Measurements from ENCODE around the gene CARMIL1. TPM values are rescaled to one million over a fixed set of nuclear protein-coding genes. Genes with fewer than 3 reads are reported as not detected.

The CARMIL1 gene
- total RNA-seq, 1 donor = 38.7 TPM

DNA sequence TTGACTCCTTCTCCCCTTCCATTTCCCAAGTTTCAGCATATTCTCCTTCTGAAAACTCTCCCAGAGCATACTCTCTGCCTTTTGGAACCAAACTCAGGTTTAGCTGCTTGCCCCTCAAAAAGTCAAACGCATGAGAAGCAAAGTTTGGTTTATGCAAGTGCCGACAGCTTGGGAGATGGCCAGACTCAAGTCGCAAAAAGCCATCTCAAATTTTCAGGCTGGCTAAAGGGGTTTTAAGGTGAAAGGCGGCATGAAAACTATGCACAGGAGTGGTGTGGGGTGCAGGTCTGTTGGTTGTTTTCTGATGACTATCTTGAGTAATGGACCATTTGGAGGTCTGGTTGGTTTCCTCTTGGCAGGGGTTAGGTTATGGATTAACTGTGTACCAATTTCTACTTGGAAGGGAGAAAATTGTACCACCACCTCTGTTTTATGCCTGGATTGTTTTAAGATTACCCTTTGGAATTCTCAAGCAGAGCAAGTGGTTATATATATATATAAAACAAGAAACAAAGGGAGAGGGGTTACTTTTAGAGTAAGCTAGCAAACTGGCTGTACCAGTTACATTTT is 320.4 kb downstream of the CARMIL1 start:
- TF ChIP-seq, protein P1, sequence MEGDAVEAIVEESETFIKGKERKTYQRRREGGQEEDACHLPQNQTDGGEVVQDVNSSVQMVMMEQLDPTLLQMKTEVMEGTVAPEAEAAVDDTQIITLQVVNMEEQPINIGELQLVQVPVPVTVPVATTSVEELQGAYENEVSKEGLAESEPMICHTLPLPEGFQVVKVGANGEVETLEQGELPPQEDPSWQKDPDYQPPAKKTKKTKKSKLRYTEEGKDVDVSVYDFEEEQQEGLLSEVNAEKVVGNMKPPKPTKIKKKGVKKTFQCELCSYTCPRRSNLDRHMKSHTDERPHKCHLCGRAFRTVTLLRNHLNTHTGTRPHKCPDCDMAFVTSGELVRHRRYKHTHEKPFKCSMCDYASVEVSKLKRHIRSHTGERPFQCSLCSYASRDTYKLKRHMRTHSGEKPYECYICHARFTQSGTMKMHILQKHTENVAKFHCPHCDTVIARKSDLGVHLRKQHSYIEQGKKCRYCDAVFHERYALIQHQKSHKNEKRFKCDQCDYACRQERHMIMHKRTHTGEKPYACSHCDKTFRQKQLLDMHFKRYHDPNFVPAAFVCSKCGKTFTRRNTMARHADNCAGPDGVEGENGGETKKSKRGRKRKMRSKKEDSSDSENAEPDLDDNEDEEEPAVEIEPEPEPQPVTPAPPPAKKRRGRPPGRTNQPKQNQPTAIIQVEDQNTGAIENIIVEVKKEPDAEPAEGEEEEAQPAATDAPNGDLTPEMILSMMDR (IDR thresholded peaks at IDR 0.05; ENCODE audit: insufficient read depth, low read length) = no peak
- H3K4me3 ChIP-seq (ENCODE audit: low read depth, low read length) = no peak overlapping the region
- DNase-seq (ENCODE audit: low read depth) = no peak

DNA sequence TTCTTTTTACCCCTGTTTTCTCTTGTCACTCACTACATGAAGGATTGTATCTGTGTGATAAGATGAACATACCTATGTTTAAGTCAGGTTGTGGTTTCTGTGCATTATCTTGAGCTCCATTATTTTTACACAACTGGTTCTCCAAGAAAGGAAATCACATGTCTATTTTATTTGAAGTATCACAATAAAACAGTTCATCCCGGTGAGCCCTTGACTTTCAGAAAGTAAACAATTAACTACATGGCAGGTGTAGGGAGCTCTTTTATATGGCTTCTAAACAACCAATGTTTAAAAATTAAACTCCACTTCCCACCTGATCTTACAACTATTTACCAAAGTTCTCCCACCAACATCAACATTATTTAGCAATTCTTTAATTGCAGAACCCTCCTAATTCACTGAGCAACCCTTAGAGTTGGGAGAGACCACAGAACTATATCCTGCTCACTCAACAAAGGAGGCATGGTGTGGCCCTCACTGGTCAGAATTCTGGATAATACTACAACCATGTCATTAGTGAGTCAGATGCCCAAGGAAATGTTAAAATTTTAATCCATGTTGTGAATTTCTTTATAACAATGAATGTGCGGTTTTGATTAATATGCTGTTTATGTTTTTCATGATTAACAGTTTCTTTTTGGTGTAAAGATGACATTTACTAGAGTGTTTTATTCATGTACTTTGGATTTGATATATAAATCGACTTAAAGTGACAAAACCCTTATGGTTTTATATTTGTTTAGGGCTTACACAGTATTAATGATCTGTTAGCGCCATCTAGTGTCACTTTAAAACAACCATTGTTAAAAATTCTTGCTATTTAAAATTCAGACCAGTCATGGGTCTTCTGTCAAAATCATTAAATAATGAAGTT is 322.9 kb downstream of the CARMIL1 start:
- H3K4me3 ChIP-seq (ENCODE audit: low read depth, low read length) = no peak overlapping the region
- peak; percentile 86 for DNase-seq (ENCODE audit: low read depth)
- TF ChIP-seq, protein P1 (IDR thresholded peaks at IDR 0.05; ENCODE audit: insufficient read depth, low read length) = peak; percentile 40

DNA sequence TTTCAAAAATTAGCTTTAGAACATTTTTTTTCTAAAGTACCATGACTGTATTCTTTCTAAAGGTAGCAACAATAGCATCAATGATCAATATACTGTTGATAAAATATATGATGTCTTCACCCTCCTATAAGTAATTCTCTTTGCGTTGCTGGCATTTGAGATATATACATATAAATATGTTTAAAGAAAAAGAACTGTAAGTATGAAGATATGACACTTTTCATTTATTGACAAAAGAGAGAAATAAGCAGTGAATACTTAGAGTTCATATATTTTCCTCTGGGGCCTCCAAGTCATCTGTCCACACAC is 323.5 kb downstream of the CARMIL1 start:
- TF ChIP-seq, protein P1 (IDR thresholded peaks at IDR 0.05; ENCODE audit: insufficient read depth, low read length) = no peak
- DNase-seq (ENCODE audit: low read depth) = no peak
- no peak overlapping the region for H3K4me3 ChIP-seq (ENCODE audit: low read depth, low read length)

DNA sequence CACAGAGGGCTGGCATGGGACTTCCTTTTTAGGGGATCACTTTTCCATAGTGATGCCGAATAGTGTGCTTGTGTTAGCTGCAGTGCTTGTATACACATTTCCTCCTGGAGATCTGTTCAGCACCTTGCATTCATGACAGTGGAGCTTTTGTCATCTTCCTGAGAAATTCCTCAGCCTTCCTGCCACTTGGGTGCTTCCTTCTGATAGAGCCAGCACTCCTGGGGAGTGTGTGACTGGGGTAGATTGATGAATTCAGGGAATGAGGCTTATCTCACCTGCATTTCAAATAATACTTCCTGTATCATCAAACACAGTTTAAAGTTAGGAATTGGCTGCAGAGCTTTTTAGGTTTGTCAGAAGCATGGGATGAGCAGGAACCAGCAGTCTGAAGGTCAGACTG is 324.1 kb downstream of the CARMIL1 start:
- no peak overlapping the region for H3K4me3 ChIP-seq (ENCODE audit: low read depth, low read length)
- no peak for DNase-seq (ENCODE audit: low read depth)
- TF ChIP-seq, protein P1 (IDR thresholded peaks at IDR 0.05; ENCODE audit: insufficient read depth, low read length) = no peak

DNA sequence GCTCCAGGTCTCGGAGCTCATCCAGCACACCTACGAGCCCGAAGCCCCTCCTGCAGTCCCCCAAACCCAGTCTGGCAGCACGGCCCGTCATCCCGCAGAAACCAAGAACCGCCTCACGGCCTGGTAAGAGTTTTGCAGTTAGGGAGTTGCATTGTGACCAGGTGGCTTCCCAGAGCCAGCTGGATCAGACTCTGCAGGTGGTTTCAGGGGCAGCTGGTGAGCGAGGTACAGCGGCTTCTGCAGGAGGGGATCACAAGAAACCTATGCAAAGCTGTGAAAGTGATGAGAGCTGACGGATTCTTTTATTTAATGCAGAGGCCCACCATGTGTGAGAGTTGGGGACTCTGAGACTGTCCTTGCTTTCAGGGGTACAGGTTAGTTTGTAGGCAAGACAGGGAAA is 327.0 kb downstream of the CARMIL1 start:
- TF ChIP-seq, protein P1 (IDR thresholded peaks at IDR 0.05; ENCODE audit: insufficient read depth, low read length) = no peak
- no peak for DNase-seq (ENCODE audit: low read depth)

DNA sequence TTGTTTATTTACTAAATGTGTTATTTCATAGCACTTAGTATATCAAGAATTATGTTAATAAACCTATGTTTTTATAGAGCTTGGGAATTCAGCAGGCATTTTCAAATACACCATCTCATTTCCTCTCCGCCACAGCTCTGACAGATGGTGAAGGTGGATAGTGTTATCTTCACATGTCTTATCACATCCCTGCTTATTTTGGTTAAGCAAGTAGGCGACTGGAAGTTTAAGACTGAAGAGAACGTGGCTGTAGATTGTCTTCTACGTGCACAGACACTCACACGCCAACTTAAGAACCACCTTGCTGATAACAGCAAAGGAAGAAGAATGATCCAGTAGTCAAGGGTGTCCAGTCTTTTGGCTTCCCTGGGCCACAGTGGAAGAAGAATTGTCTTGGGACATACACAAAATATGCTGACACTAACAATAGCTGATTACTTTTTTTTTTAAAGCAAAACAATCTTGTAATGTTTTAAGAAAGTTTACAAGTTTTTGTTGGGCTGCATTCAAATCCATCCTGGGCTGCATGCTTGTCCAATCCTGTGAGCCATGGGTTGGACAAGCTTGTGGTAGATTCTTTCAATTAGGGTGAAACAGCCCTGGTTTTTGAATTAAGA is 329.5 kb downstream of the CARMIL1 start:
- no peak overlapping the region for H3K4me3 ChIP-seq (ENCODE audit: low read depth, low read length)
- TF ChIP-seq, protein P1 (IDR thresholded peaks at IDR 0.05; ENCODE audit: insufficient read depth, low read length) = no peak
- no peak for DNase-seq (ENCODE audit: low read depth)

More for the DNA sequence above, 327.0 kb downstream of the CARMIL1 start:
- H3K4me3 ChIP-seq (ENCODE audit: low read depth, low read length) = no peak overlapping the region
